Measurements from ENCODE around the gene IGDCC3. TPM values are rescaled to one million over a fixed set of nuclear protein-coding genes. Genes with fewer than 3 reads are reported as not detected.

IGDCC3 gene
- polyA plus RNA-seq, 2 of the 4 experiments (the other 2 are of a cell fraction) = 0.04 to 0.12 TPM

GRCh38 chr15:65413051-65413759 is 35.4 kb upstream of the IGDCC3 start:
- ATAC-seq = no peak
- Histone ChIP-seq H3K4me2 (peak overlapping the region; percentile 67), H3K9me3 (no peaks in the 10 kb centered on the region), H3K4me1 (peaks cover 68% of the 10 kb centered on the region), H3K27ac (peak overlapping the region; percentile 63 to 78), H3K4me3 (no peak overlapping the region)
- POLR2A ChIA-PET = interaction anchor here (0.9 to 1.5 kb wide), 2 partner anchors 8 to 109 kb away, joined by 3 to 4 read pairs; partner anchors contain the start of gene RNU5B-1
- CTCF ChIA-PET = interaction anchor here (0.7 to 11.6 kb wide), 8 partner anchors 9 to 194 kb away, joined by 3 to 256 read pairs (median 5); partner anchors contain the start of gene IGDCC4
- no peak for DNase-seq (ENCODE audit: low read depth in 1 of 2, low spot score in 1 of 2)
- no peak for FAIRE-seq
- TF ChIP-seq CEBPB (IDR thresholded peaks at IDR 0.05) (no peak), ZSCAN20 (CRISPR knock-in tag; IDR thresholded peaks at IDR 0.05) (no peak), CTCF (IDR thresholded peaks at IDR 0.05) (no peak)

GRCh38 chr15:65412556-65412955 is 34.8 kb upstream of the IGDCC3 start:
- no peak for DNase-seq (ENCODE audit: low read depth in 1 of 2, low spot score in 1 of 2)
- CTCF ChIA-PET = interaction anchor here (0.7 to 11.6 kb wide), 8 partner anchors 9 to 194 kb away, joined by 3 to 256 read pairs (median 5); partner anchors contain the start of gene IGDCC4
- POLR2A ChIA-PET = no interaction called here
- no peak for ATAC-seq
- Histone ChIP-seq H3K4me1 (peaks cover 68% of the 10 kb centered on the region), H3K27ac (peak overlapping the region; percentile 63 to 78; a peak in 5 of 6 replicates), H3K4me3 (no peak overlapping the region), H3K9me3 (no peaks in the 10 kb centered on the region), H3K4me2 (no peak overlapping the region; the same call in 2 of the 3 replicates)
- FAIRE-seq = no peak
- TF ChIP-seq JUNB (IDR thresholded peaks at IDR 0.05) (no peak), EHF (CRISPR knock-in tag; IDR thresholded peaks at IDR 0.05) (no peak), CHD4 (IDR thresholded peaks at IDR 0.05; ENCODE audit: borderline replicate concordance) (no peak), CEBPB (IDR thresholded peaks at IDR 0.05) (peak in 1 of 2 experiments; percentile 5; a peak in 1 of 4 replicates), NR3C1 (IDR thresholded peaks at IDR 0.05) (no peak), HOXB13 (CRISPR knock-in tag; IDR thresholded peaks at IDR 0.05; ENCODE audit: low read depth) (no peak), HDAC2 (IDR thresholded peaks at IDR 0.05) (no peak), NPAS2 (CRISPR knock-in tag; IDR thresholded peaks at IDR 0.05; ENCODE audit: borderline replicate concordance) (no peak)
- WGBS (ENCODE audit: missing lambda C conversion rate) = 41% methylated on average over 1 of the region's 1 CpG

GRCh38 chr15:65411465-65412071 is 33.8 kb upstream of the IGDCC3 start:
- peaks cover 58% of the 10 kb centered on the region for H3K4me1 ChIP-seq
- H3K4me3 ChIP-seq = no peak overlapping the region
- CTCF ChIA-PET = interaction anchor here (1.1 to 11.6 kb wide), 5 partner anchors 8 to 28 kb away, joined by 3 to 256 read pairs (median 21); partner anchors contain the start of gene IGDCC4
- H3K4me2 ChIP-seq = peak overlapping the region; percentile 52
- 38% methylated on average over 5 of the region's 5 CpGs for WGBS (ENCODE audit: missing lambda C conversion rate)
- DNase-seq (ENCODE audit: low read depth in 1 of 2, low spot score in 1 of 2) = peak in 1 of 2 experiments; percentile 78
- no peaks in the 10 kb centered on the region for H3K9me3 ChIP-seq
- peak; percentile 93 for FAIRE-seq
- POLR2A ChIA-PET = no interaction called here
- TF ChIP-seq BCL3 (IDR thresholded peaks at IDR 0.05) = no peak
- TF ChIP-seq ZSCAN20 (CRISPR knock-in tag; IDR thresholded peaks at IDR 0.05) = no peak
- no peak; the same call in 1 of the 2 replicates for TF ChIP-seq JUNB (IDR thresholded peaks at IDR 0.05)
- no peak for TF ChIP-seq NR3C1 (IDR thresholded peaks at IDR 0.05)
- no peak for TF ChIP-seq RAD21 (conservative IDR thresholded peaks at IDR 0.05 in 1 of 2, IDR thresholded peaks at IDR 0.05 in 1 of 2)
- no peak for TF ChIP-seq HOXA7 (CRISPR knock-in tag; IDR thresholded peaks at IDR 0.05)
- no peak for TF ChIP-seq ZC3H11A (IDR thresholded peaks at IDR 0.05)
- TF ChIP-seq MAX (IDR thresholded peaks at IDR 0.05) = peak; percentile 68
- TF ChIP-seq CEBPB (IDR thresholded peaks at IDR 0.05) = 0 out of 4 replicates have a peak, but pooled peaks of 1 of the 2 experiments have one; percentile 13
- no peak for TF ChIP-seq HES2 (IDR thresholded peaks at IDR 0.05)
- no peak for TF ChIP-seq MAZ (IDR thresholded peaks at IDR 0.05; ENCODE audit: borderline replicate concordance, low read depth, low read length)
- peak; percentile 23 for TF ChIP-seq MAFK (IDR thresholded peaks at IDR 0.05; ENCODE audit: partially characterized antibody)
- TF ChIP-seq FOSL2 (IDR thresholded peaks at IDR 0.05) = no peak
- TF ChIP-seq FOSL2 (CRISPR knock-in tag; IDR thresholded peaks at IDR 0.05) = peak; percentile 48; the same call in 1 of the 2 replicates
- peak; percentile 19 to 35 for ATAC-seq
- H3K27ac ChIP-seq = peak overlapping the region; percentile 55 to 78

Data from A549 (cell line).